ENCODE measurements around the gene KCNJ10. TPM values are rescaled to one million over a fixed set of nuclear protein-coding genes. Genes with fewer than 3 reads are reported as not detected.

KCNJ10 gene
- total and polyA plus RNA-seq, 2 of the 13 experiments (the other 11 are each of a cell fraction or from before 2014, with no cell fraction given): 4.4 to 10.3 TPM

- TF ChIP-seq, protein P1, sequence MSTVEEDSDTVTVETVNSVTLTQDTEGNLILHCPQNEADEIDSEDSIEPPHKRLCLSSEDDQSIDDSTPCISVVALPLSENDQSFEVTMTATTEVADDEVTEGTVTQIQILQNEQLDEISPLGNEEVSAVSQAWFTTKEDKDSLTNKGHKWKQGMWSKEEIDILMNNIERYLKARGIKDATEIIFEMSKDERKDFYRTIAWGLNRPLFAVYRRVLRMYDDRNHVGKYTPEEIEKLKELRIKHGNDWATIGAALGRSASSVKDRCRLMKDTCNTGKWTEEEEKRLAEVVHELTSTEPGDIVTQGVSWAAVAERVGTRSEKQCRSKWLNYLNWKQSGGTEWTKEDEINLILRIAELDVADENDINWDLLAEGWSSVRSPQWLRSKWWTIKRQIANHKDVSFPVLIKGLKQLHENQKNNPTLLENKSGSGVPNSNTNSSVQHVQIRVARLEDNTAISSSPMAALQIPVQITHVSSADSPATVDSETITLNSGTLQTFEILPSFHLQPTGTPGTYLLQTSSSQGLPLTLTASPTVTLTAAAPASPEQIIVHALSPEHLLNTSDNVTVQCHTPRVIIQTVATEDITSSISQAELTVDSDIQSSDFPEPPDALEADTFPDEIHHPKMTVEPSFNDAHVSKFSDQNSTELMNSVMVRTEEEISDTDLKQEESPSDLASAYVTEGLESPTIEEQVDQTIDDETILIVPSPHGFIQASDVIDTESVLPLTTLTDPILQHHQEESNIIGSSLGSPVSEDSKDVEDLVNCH (CRISPR knock-in tag; IDR thresholded peaks at IDR 0.05): no peak
- TF ChIP-seq ZNF660 (CRISPR knock-in tag; IDR thresholded peaks at IDR 0.05; ENCODE audit: borderline replicate concordance, low read depth) (no peak), ZNF709 (CRISPR knock-in tag; IDR thresholded peaks at IDR 0.05) (peak; percentile 77; the same call in 1 of the 2 replicates), CREB3 (CRISPR knock-in tag; IDR thresholded peaks at IDR 0.05) (no peak), SMAD3 (CRISPR knock-in tag; IDR thresholded peaks at IDR 0.05) (no peak), ZKSCAN1 (IDR thresholded peaks at IDR 0.05; ENCODE audit: low read length) (no peak), ZNF430 (CRISPR knock-in tag; IDR thresholded peaks at IDR 0.05) (no peak), PAXIP1 (CRISPR knock-in tag; conservative IDR thresholded peaks at IDR 0.05) (no peak; the same call in 1 of the 2 replicates), HES4 (CRISPR knock-in tag; IDR thresholded peaks at IDR 0.05; ENCODE audit: borderline replicate concordance) (no peak), ATF6 (CRISPR knock-in tag; conservative IDR thresholded peaks at IDR 0.05) (no peak), YY1 (IDR thresholded peaks at IDR 0.05; ENCODE audit: insufficient read depth, insufficient replicate concordance, low read depth, low read length) (no peak)
- TF ChIP-seq, protein P2, sequence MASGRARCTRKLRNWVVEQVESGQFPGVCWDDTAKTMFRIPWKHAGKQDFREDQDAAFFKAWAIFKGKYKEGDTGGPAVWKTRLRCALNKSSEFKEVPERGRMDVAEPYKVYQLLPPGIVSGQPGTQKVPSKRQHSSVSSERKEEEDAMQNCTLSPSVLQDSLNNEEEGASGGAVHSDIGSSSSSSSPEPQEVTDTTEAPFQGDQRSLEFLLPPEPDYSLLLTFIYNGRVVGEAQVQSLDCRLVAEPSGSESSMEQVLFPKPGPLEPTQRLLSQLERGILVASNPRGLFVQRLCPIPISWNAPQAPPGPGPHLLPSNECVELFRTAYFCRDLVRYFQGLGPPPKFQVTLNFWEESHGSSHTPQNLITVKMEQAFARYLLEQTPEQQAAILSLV (CRISPR knock-in tag; IDR thresholded peaks at IDR 0.05; ENCODE audit: borderline replicate concordance): peak; percentile 47; the same call in 1 of the 2 replicates
- TF ChIP-seq, protein P3, sequence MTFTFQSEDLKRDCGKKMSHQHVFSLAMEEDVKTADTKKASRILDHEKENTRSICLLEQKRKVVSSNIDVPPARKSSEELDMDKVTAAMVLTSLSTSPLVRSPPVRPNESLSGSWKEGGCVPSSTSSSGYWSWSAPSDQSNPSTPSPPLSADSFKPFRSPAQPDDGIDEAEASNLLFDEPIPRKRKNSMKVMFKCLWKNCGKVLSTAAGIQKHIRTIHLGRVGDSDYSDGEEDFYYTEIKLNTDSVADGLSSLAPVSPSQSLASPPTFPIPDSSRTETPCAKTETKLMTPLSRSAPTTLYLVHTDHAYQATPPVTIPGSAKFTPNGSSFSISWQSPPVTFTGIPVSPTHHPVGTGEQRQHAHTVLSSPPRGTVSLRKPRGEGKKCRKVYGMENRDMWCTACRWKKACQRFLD (CRISPR knock-in tag; IDR thresholded peaks at IDR 0.05; ENCODE audit: borderline replicate concordance): no peak
These were observed 28.2 kb upstream of the KCNJ10 start, which contains the start of gene IGSF8 (continued) for GRCh38 chr1:160097911-160098851.

All from HepG2 (cell line).